Measurements from ENCODE around the gene STYXL1.

- TF ChIP-seq CTCF (IDR thresholded peaks at IDR 0.05; ENCODE audit: insufficient read depth, low read length) (no peak), GABPA (IDR thresholded peaks at IDR 0.05; ENCODE audit: low read depth) (no peak), POLR2AphosphoS5 (IDR thresholded peaks at IDR 0.05; ENCODE audit: low read depth) (no peak), SPI1 (IDR thresholded peaks at IDR 0.05; ENCODE audit: borderline replicate concordance, low read depth) (no peak), REST (IDR thresholded peaks at IDR 0.05; ENCODE audit: insufficient replicate concordance, low read depth) (no peak)
Observed at GRCh38 chr7:76064208-76064970, 16.6 kb upstream of the STYXL1 start.
